Measurements from ENCODE around the gene ACADS. TPM values are rescaled to one million over a fixed set of nuclear protein-coding genes. Genes with fewer than 3 reads are reported as not detected.

The ACADS gene
- total RNA-seq, 1 experiment from 2014 or later = 11.0 TPM

GRCh38 chr12:120757226-120757742, 31.7 kb downstream of the ACADS start:
- DNase-seq (ENCODE audit: low spot score) (no peak), ATAC-seq (no peak)
- H3K27ac Mint-ChIP-seq = no peak overlapping the region
- TF ChIP-seq ESRRA (CRISPR knock-in tag; IDR thresholded peaks at IDR 0.05; ENCODE audit: borderline replicate concordance) = no peak
- TF ChIP-seq, protein P1, sequence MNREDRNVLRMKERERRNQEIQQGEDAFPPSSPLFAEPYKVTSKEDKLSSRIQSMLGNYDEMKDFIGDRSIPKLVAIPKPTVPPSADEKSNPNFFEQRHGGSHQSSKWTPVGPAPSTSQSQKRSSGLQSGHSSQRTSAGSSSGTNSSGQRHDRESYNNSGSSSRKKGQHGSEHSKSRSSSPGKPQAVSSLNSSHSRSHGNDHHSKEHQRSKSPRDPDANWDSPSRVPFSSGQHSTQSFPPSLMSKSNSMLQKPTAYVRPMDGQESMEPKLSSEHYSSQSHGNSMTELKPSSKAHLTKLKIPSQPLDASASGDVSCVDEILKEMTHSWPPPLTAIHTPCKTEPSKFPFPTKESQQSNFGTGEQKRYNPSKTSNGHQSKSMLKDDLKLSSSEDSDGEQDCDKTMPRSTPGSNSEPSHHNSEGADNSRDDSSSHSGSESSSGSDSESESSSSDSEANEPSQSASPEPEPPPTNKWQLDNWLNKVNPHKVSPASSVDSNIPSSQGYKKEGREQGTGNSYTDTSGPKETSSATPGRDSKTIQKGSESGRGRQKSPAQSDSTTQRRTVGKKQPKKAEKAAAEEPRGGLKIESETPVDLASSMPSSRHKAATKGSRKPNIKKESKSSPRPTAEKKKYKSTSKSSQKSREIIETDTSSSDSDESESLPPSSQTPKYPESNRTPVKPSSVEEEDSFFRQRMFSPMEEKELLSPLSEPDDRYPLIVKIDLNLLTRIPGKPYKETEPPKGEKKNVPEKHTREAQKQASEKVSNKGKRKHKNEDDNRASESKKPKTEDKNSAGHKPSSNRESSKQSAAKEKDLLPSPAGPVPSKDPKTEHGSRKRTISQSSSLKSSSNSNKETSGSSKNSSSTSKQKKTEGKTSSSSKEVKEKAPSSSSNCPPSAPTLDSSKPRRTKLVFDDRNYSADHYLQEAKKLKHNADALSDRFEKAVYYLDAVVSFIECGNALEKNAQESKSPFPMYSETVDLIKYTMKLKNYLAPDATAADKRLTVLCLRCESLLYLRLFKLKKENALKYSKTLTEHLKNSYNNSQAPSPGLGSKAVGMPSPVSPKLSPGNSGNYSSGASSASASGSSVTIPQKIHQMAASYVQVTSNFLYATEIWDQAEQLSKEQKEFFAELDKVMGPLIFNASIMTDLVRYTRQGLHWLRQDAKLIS (CRISPR knock-in tag; IDR thresholded peaks at IDR 0.05; ENCODE audit: borderline replicate concordance) = no peak
- no peak for TF ChIP-seq FOXK1 (CRISPR knock-in tag; IDR thresholded peaks at IDR 0.05)
- no peak for TF ChIP-seq ZNF396 (CRISPR knock-in tag; IDR thresholded peaks at IDR 0.05; ENCODE audit: borderline replicate concordance)
- no peak for TF ChIP-seq SP1 (CRISPR knock-in tag; conservative IDR thresholded peaks at IDR 0.05)
- no peak for TF ChIP-seq EMX1 (CRISPR knock-in tag; IDR thresholded peaks at IDR 0.05)
- no peak for TF ChIP-seq NFE2L1 (CRISPR knock-in tag; IDR thresholded peaks at IDR 0.05)
- TF ChIP-seq KAT7 (CRISPR knock-in tag; IDR thresholded peaks at IDR 0.05; ENCODE audit: borderline replicate concordance) = no peak
- ChIA-PET CTCF (interaction anchor here (2.8 kb wide), 1 partner anchor 19 kb away, joined by 7 read pairs; no protein-coding TSS in a partner anchor), POLR2A (no interaction called here)
- peaks cover 17% of the 10 kb centered on the region for H3K9me3 Mint-ChIP-seq
- H3K4me3 Mint-ChIP-seq = no peak overlapping the region
- H3K27me3 Mint-ChIP-seq (ENCODE audit: low read depth) = no peaks in the 10 kb centered on the region
- H3K36me3 Mint-ChIP-seq = peaks cover 12% of the 10 kb centered on the region
- H3K4me1 Mint-ChIP-seq = peaks cover 18% of the 10 kb centered on the region

DNA sequence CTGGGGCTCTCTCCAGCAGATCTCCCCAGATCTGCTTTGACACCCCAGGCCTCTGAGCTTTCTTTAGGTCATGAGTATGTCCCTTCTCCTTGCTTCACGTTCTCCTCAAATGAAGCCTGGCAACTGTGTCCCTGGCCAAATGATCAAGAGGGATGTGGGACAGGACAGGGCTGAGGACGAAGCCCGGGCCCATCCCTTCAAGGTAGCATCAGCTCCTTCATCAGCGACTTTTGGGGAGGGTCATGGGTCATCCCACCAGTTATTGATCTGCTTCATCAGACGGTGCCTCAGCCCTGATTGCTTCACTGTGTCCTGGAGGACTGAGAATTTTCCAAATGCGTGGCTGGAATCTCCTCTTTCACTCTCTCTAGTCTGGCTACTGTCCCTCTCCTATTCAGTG, 32.3 kb downstream of the ACADS start:
- H3K9me3 Mint-ChIP-seq = peaks cover 17% of the 10 kb centered on the region
- H3K4me1 Mint-ChIP-seq = peaks cover 18% of the 10 kb centered on the region
- TF ChIP-seq NR3C1 (CRISPR knock-in tag; conservative IDR thresholded peaks at IDR 0.05; ENCODE audit: low read depth) (no peak), USF2 (CRISPR knock-in tag; IDR thresholded peaks at IDR 0.05) (no peak), IRF2 (CRISPR knock-in tag; IDR thresholded peaks at IDR 0.05; ENCODE audit: borderline replicate concordance, low read depth) (no peak), SP1 (CRISPR knock-in tag; conservative IDR thresholded peaks at IDR 0.05) (no peak), TP53 (CRISPR knock-in tag; IDR thresholded peaks at IDR 0.05) (no peak), NR2C2 (CRISPR knock-in tag; IDR thresholded peaks at IDR 0.05) (no peak), ZNF232 (CRISPR knock-in tag; IDR thresholded peaks at IDR 0.05) (no peak)
- TF ChIP-seq, protein P2, sequence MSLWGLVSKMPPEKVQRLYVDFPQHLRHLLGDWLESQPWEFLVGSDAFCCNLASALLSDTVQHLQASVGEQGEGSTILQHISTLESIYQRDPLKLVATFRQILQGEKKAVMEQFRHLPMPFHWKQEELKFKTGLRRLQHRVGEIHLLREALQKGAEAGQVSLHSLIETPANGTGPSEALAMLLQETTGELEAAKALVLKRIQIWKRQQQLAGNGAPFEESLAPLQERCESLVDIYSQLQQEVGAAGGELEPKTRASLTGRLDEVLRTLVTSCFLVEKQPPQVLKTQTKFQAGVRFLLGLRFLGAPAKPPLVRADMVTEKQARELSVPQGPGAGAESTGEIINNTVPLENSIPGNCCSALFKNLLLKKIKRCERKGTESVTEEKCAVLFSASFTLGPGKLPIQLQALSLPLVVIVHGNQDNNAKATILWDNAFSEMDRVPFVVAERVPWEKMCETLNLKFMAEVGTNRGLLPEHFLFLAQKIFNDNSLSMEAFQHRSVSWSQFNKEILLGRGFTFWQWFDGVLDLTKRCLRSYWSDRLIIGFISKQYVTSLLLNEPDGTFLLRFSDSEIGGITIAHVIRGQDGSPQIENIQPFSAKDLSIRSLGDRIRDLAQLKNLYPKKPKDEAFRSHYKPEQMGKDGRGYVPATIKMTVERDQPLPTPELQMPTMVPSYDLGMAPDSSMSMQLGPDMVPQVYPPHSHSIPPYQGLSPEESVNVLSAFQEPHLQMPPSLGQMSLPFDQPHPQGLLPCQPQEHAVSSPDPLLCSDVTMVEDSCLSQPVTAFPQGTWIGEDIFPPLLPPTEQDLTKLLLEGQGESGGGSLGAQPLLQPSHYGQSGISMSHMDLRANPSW (CRISPR knock-in tag; conservative IDR thresholded peaks at IDR 0.05; ENCODE audit: low read depth) = no peak
- H3K36me3 Mint-ChIP-seq = peaks cover 12% of the 10 kb centered on the region
- ChIA-PET POLR2A (no interaction called here), CTCF (interaction anchor here (0.6 to 2.8 kb wide), 2 partner anchors 20 to 62 kb away, joined by 3 to 7 read pairs; no protein-coding TSS in a partner anchor)
- no peak overlapping the region for H3K27ac Mint-ChIP-seq
- no peak for DNase-seq (ENCODE audit: low spot score)
- no peak for ATAC-seq
- H3K27me3 Mint-ChIP-seq (ENCODE audit: low read depth) = no peaks in the 10 kb centered on the region
- H3K4me3 Mint-ChIP-seq = no peak overlapping the region

Measured in WTC11 (cell line).